Gastrocnemius medialis (tissue), 4 donors: ENCODE results near the gene PCDH9.

Experiments
- POLR2A ChIP-seq, 2 donors: fragments of 450-650 bp; IDR thresholded peaks; one replicate each; pipeline ENCODE4 v1.6.1; 2017; ENCODE audit warnings: antibody characterized with exemption in 2 of 2, mild to moderate bottlenecking in 2 of 2, moderate library complexity in 2 of 2
- TF ChIP-seq, protein P1 (sequence below), 5 experiments: fragments of 450-650 bp in 3 of 5; fragments of 200-600 bp in 2 of 5; sonication (generic) in 2 of 5; IDR thresholded peaks in 4 of 5; conservative IDR thresholded peaks in 1 of 5; 1 replicate in 4 of 5; 2 replicates in 1 of 5; pipeline ENCODE4 v1.5.1; 2016 to 2019; ENCODE audit warnings: antibody characterized with exemption in 5 of 5, mild to moderate bottlenecking in 3 of 5, moderate library complexity in 3 of 5

DNA sequence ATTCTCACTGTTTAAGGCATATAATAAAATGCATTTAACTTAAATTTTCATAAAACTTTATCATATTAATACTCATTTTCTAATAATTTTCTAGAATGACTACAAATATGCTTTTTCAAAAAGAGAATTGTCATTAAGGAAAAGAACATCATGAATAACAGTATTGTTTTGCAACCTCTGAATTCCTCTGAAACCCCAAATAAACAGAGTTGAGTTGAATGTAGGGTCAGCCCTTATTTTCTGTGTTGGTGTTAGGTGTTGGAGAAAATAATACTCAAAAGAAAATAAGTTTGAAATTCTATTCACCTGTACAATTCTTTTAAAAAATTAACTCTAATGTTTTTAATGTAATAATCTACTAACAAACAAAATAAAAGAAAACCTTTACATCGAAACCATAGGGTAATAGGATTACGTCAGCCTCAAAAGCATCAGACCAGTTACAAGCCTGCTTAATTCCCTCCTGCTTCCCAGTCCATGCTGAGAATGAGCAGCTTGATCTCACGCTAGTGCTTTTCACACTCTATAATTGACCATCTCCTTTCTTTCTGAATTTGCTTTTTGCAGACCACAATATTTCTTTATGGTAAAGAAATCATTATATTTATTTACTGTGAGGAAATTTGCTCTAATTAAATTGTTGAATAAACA lies 160.9 kb downstream of the PCDH9 start:
- TF ChIP-seq, protein P1, sequence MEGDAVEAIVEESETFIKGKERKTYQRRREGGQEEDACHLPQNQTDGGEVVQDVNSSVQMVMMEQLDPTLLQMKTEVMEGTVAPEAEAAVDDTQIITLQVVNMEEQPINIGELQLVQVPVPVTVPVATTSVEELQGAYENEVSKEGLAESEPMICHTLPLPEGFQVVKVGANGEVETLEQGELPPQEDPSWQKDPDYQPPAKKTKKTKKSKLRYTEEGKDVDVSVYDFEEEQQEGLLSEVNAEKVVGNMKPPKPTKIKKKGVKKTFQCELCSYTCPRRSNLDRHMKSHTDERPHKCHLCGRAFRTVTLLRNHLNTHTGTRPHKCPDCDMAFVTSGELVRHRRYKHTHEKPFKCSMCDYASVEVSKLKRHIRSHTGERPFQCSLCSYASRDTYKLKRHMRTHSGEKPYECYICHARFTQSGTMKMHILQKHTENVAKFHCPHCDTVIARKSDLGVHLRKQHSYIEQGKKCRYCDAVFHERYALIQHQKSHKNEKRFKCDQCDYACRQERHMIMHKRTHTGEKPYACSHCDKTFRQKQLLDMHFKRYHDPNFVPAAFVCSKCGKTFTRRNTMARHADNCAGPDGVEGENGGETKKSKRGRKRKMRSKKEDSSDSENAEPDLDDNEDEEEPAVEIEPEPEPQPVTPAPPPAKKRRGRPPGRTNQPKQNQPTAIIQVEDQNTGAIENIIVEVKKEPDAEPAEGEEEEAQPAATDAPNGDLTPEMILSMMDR (IDR thresholded peaks at IDR 0.05 in 4 of 5, conservative IDR thresholded peaks at IDR 0.05 in 1 of 5), result no peak
- TF ChIP-seq POLR2A (IDR thresholded peaks at IDR 0.05), result no peak
